Measurements from ENCODE around the gene P2RY2. TPM values are rescaled to one million over a fixed set of nuclear protein-coding genes. Genes with fewer than 3 reads are reported as not detected.

The P2RY2 gene
- total RNA-seq, 1 donor from 2014 or later: 18.3 TPM

GRCh38 chr11:73177380-73177777, 40.7 kb upstream of the P2RY2 start:
- peak overlapping the region; percentile 91 to 94 for H3K27ac ChIP-seq
- H3K4me1 ChIP-seq: peaks cover 16 to 40% of the 10 kb centered on the region in 2 donors
- H3K36me3 ChIP-seq: no peaks in the 10 kb centered on the region
- peak in 1 of 2 donors; percentile 86 for DNase-seq (ENCODE audit: low spot score in 2 of 2)
- H3K4me3 ChIP-seq: peak overlapping the region in 1 of 2 donors; percentile 15
- intact Hi-C loops (cut with DNase I): loop anchor here (1.0 to 5.0 kb wide), 3 partner anchors 35 to 590 kb away; partner anchors contain the start of gene FCHSD2
- no peak for TF ChIP-seq CTCF (IDR thresholded peaks at IDR 0.05)
- no peaks in the 10 kb centered on the region for H3K9me3 ChIP-seq
- no peaks in the 10 kb centered on the region for H3K27me3 ChIP-seq

- intact Hi-C loops (cut with DNase I): loop anchor here (1.0 to 5.0 kb wide), 6 partner anchors 36 to 591 kb away; partner anchors contain the start of gene FCHSD2
- peak; percentile 66 to 94 for DNase-seq (ENCODE audit: low spot score in 2 of 2)
- peak; percentile 78 to 94 (median 93) for TF ChIP-seq CTCF (IDR thresholded peaks at IDR 0.05)
- Histone ChIP-seq H3K9me3 (no peaks in the 10 kb centered on the region), H3K4me3 (peak overlapping the region in 1 of 2 donors; percentile 15), H3K4me1 (peaks cover 16 to 36% of the 10 kb centered on the region in 2 donors), H3K27ac (peak overlapping the region; percentile 91 to 94), H3K36me3 (no peaks in the 10 kb centered on the region), H3K27me3 (no peaks in the 10 kb centered on the region)
Observed at GRCh38 chr11:73177778-73178539, 40.1 kb upstream of the P2RY2 start.

GRCh38 chr11:73178681-73179080, 39.4 kb upstream of the P2RY2 start:
- Histone ChIP-seq H3K27ac (peak overlapping the region in 1 of 2 donors; percentile 94), H3K27me3 (no peaks in the 10 kb centered on the region), H3K4me3 (no peak overlapping the region), H3K4me1 (peaks cover 14 to 29% of the 10 kb centered on the region in 2 donors), H3K9me3 (no peaks in the 10 kb centered on the region), H3K36me3 (no peaks in the 10 kb centered on the region)
- TF ChIP-seq CTCF (IDR thresholded peaks at IDR 0.05): no peak
- no peak for DNase-seq (ENCODE audit: low spot score in 2 of 2)
- intact Hi-C loops (cut with DNase I): loop anchor here (1.0 to 5.0 kb wide), 5 partner anchors 256 to 591 kb away; no protein-coding TSS in a partner anchor

- intact Hi-C loops (cut with DNase I): no loop called here
- no peaks in the 10 kb centered on the region for H3K9me3 ChIP-seq
- no peak for DNase-seq (ENCODE audit: low spot score in 2 of 2)
- H3K36me3 ChIP-seq: no peaks in the 10 kb centered on the region
- TF ChIP-seq CTCF (IDR thresholded peaks at IDR 0.05): no peak
- peaks cover 13% of the 10 kb centered on the region in 2 donors for H3K4me1 ChIP-seq
- no peak overlapping the region for H3K27ac ChIP-seq
- no peak overlapping the region for H3K4me3 ChIP-seq
- H3K27me3 ChIP-seq: no peaks in the 10 kb centered on the region
Observed at GRCh38 chr11:73182824-73183321, 35.2 kb upstream of the P2RY2 start.

GRCh38 chr11:73184953-73185671, 33.0 kb upstream of the P2RY2 start:
- no peaks in the 10 kb centered on the region for H3K9me3 ChIP-seq
- DNase-seq (ENCODE audit: low spot score in 2 of 2): peak in 1 of 2 donors; percentile 83
- TF ChIP-seq CTCF (IDR thresholded peaks at IDR 0.05): peak; percentile 82 to 84 (median 84)
- H3K4me1 ChIP-seq: peaks cover 16 to 18% of the 10 kb centered on the region in 2 donors
- peak overlapping the region; percentile 69 to 77 for H3K27ac ChIP-seq
- peak overlapping the region in 1 of 2 donors; percentile 11 for H3K4me3 ChIP-seq
- H3K27me3 ChIP-seq: no peaks in the 10 kb centered on the region
- intact Hi-C loops (cut with DNase I): loop anchor here (1.0 to 2.0 kb wide), 3 partner anchors 34 to 104 kb away; partner anchors contain the start of gene P2RY2
- no peaks in the 10 kb centered on the region for H3K36me3 ChIP-seq

Data from ascending aorta (tissue), 2 donors.